Ureter (tissue), 1 donor: Measurements from ENCODE around the gene XRN1. TPM values are rescaled to one million over a fixed set of nuclear protein-coding genes. Genes with fewer than 3 reads are reported as not detected.

Source experiments
- DNase-seq: peaks from one replicate; pipeline ENCODE4 v3.0.0-alpha.2; 2020; ENCODE audit warnings: low spot score
- total RNA-seq: library from RNA; stranded (reverse); gene quantifications from one replicate; pipeline ENCODE4 v1.2.4, GENCODE V29; 2023
- donor health status: DM: yes; HTN: yes; CAD: no.

Gene XRN1
- total RNA-seq, 1 donor from 2014 or later, result 72.8 TPM

DNA sequence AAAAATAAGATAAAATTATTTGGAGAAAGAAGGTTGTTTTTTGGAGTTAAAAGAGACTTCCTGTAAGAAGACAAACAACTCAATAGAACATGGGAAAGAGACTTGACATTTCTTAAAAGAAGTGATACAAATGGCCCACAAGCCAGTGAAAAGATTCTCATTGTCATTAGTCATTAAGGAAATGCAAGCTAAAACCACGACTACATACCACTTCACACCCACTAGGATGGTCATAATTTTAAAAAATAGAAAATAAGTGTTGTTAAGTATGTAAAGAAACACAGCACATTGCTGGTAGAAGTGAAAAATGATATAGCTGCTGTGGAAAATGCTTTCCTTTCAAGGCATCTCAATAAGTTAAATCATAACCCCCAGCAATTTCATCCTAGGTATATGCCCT is 178.1 kb downstream of the XRN1 start:
- no peak for DNase-seq

GRCh38 chr3:142268426-142268825 is 179.4 kb downstream of the XRN1 start:
- DNase-seq, result no peak

GRCh38 chr3:142267269-142267668 is 180.6 kb downstream of the XRN1 start:
- DNase-seq, result no peak

- DNase-seq, result no peak
These were observed 184.7 kb downstream of the XRN1 start for GRCh38 chr3:142263112-142263511.

DNA sequence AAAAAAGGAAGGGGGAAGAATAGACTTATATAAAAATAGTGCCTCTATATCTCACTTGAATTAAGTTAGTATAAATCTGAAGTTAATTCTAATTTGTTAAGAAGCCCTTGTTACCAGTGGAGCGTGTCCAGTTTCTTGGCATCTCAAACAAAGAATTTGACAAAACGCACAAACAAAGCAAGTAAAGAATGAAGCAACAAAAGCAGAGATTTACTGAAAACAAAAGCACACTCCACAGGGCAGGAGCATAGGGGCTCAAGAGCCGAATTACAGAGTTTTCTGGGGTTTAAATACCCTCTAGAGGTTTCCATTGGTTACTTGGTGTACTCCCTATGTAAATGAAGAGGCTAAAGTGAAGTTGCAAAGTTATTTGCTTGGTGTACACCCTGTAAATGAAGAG is 188.5 kb downstream of the XRN1 start:
- DNase-seq, result no peak

GRCh38 chr3:142256712-142257333 is 191.0 kb downstream of the XRN1 start:
- no peak for DNase-seq

Other genes with a start within 250 kb of the XRN1 start
- 30.9 TPM for gene GK5, start 222.5 kb downstream of the XRN1 start, total RNA-seq
- 45.7 TPM for gene ATR, start 130.7 kb upstream of the XRN1 start, total RNA-seq
- gene PLS1, start 148.4 kb upstream of the XRN1 start, total RNA-seq, result 70.5 TPM